ENCODE measurements around the gene ITPA. TPM values are rescaled to one million over a fixed set of nuclear protein-coding genes. Genes with fewer than 3 reads are reported as not detected.

The ITPA gene
- total and polyA plus RNA-seq, 2 of the 13 experiments (the other 11 are each of a cell fraction or from before 2014, with no cell fraction given): 60.1 to 103 TPM

DNA sequence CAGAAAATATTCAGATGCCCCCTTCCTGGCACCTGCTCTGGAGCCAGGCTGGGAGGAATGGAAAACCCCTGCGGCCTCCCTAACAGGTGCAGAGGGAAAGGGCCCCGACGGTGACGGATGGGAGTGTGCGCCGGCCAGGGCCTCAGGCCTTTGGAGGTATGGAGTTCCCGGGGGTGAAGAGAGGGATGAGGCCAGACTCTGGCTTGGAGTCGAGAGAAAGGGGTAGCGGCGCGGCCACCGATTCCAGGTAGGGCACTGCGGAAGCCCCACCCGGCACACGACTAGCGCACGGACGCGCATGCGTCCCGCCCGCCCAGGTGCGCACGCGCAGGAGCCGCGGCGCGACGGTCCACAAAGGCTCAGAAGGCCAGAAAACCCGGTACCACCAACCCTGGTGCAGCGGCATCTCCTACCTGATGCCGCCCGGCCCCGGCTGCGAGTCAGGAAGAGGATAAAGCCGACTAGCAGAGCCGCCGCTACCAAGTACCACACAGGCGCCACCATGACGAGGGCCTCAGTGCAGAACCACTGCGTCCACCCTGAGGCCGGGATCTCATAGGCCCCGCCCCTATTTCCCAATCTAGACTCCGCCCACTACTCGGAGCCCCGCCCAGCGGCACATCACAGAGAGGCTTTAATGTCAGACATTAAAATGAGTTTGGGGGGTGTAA is 5.0 kb upstream of the ITPA start, which contains the start of gene DDRGK1 (continued):
- TF ChIP-seq ZNF326 (CRISPR knock-in tag; IDR thresholded peaks at IDR 0.05; ENCODE audit: borderline replicate concordance) (0 out of 2 replicates have a peak, but pooled peaks have one; percentile 79), ZNF704 (CRISPR knock-in tag; IDR thresholded peaks at IDR 0.05; ENCODE audit: borderline replicate concordance) (peak; percentile 73; the same call in 1 of the 2 replicates), SCMH1 (CRISPR knock-in tag; IDR thresholded peaks at IDR 0.05; ENCODE audit: borderline replicate concordance) (no peak), ZBTB7B (CRISPR knock-in tag; IDR thresholded peaks at IDR 0.05) (peak; percentile 47), ZNF337 (CRISPR knock-in tag; IDR thresholded peaks at IDR 0.05; ENCODE audit: borderline replicate concordance, low read depth) (no peak), ZNF7 (CRISPR knock-in tag; IDR thresholded peaks at IDR 0.05) (0 out of 2 replicates have a peak, but pooled peaks have one; percentile 42), FOXC1 (CRISPR knock-in tag; IDR thresholded peaks at IDR 0.05; ENCODE audit: borderline replicate concordance) (peak; percentile 96), FOXP1 (IDR thresholded peaks at IDR 0.05) (no peak), FOXP1 (CRISPR knock-in tag; IDR thresholded peaks at IDR 0.05) (no peak; the same call in 1 of the 2 replicates), PAX8 (CRISPR knock-in tag; IDR thresholded peaks at IDR 0.05; ENCODE audit: borderline replicate concordance) (peak; percentile 98; the same call in 1 of the 2 replicates), ZNF317 (CRISPR knock-in tag; IDR thresholded peaks at IDR 0.05) (peak; percentile 72), ZC3H13 (CRISPR knock-in tag; IDR thresholded peaks at IDR 0.05) (peak; percentile 85; the same call in 1 of the 2 replicates), CHD4 (IDR thresholded peaks at IDR 0.05; ENCODE audit: borderline replicate concordance, low read length) (no peak), SP1 (IDR thresholded peaks at IDR 0.05) (no peak), SP1 (CRISPR knock-in tag; IDR thresholded peaks at IDR 0.05) (peak; percentile 99), SMARCC2 (IDR thresholded peaks at IDR 0.05) (peak; percentile 50; the same call in 1 of the 2 replicates), ZNF558 (CRISPR knock-in tag; IDR thresholded peaks at IDR 0.05; ENCODE audit: borderline replicate concordance) (peak; percentile 95), ZNF44 (CRISPR knock-in tag; IDR thresholded peaks at IDR 0.05) (peak; percentile 79), ZGPAT (CRISPR knock-in tag; IDR thresholded peaks at IDR 0.05) (peak; percentile 94), TARDBP (CRISPR knock-in tag; IDR thresholded peaks at IDR 0.05) (peak; percentile 81), SOX13 (IDR thresholded peaks at IDR 0.05) (peak; percentile 45; the same call in 1 of the 2 replicates), SOX13 (CRISPR knock-in tag; conservative IDR thresholded peaks at IDR 0.05 in 1 of 2, IDR thresholded peaks at IDR 0.05 in 1 of 2) (no peak; a peak in 1 of 4 replicates), ZNF761 (CRISPR knock-in tag; conservative IDR thresholded peaks at IDR 0.05) (peak; percentile 97)
- TF ChIP-seq, protein P1, sequence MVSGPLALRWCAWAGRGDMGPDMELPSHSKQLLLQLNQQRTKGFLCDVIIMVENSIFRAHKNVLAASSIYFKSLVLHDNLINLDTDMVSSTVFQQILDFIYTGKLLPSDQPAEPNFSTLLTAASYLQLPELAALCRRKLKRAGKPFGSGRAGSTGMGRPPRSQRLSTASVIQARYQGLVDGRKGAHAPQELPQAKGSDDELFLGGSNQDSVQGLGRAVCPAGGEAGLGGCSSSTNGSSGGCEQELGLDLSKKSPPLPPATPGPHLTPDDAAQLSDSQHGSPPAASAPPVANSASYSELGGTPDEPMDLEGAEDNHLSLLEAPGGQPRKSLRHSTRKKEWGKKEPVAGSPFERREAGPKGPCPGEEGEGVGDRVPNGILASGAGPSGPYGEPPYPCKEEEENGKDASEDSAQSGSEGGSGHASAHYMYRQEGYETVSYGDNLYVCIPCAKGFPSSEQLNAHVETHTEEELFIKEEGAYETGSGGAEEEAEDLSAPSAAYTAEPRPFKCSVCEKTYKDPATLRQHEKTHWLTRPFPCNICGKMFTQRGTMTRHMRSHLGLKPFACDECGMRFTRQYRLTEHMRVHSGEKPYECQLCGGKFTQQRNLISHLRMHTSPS (CRISPR knock-in tag; IDR thresholded peaks at IDR 0.05; ENCODE audit: low read depth): peak; percentile 71; the same call in 1 of the 2 replicates
- TF ChIP-seq, protein P2, sequence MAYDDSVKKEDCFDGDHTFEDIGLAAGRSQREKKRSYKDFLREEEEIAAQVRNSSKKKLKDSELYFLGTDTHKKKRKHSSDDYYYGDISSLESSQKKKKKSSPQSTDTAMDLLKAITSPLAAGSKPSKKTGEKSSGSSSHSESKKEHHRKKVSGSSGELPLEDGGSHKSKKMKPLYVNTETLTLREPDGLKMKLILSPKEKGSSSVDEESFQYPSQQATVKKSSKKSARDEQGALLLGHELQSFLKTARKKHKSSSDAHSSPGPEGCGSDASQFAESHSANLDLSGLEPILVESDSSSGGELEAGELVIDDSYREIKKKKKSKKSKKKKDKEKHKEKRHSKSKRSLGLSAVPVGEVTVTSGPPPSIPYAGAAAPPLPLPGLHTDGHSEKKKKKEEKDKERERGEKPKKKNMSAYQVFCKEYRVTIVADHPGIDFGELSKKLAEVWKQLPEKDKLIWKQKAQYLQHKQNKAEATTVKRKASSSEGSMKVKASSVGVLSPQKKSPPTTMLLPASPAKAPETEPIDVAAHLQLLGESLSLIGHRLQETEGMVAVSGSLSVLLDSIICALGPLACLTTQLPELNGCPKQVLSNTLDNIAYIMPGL (CRISPR knock-in tag; IDR thresholded peaks at IDR 0.05; ENCODE audit: borderline replicate concordance in 1 of 2, low read depth in 1 of 2): peak; percentile 51 to 86

Data from HepG2 (cell line).